HuH-7 (cell line): ENCODE data around the gene VASN.

ENCODE experiments used
- DNase-seq: peaks from one replicate; pipeline ENCODE4 v3.0.0; 2011; ENCODE audit warnings: low spot score

The VASN gene

GRCh38 chr16:4426021-4426684 is 54.5 kb downstream of the VASN start:
- DNase-seq: peak; percentile 49

- DNase-seq: no peak
Observed at GRCh38 chr16:4426722-4427372, 55.2 kb downstream of the VASN start.

GRCh38 chr16:4428500-4428899 is 56.9 kb downstream of the VASN start:
- no peak for DNase-seq

GRCh38 chr16:4431023-4431422 is 59.4 kb downstream of the VASN start:
- DNase-seq: no peak
